Measurements from ENCODE around the gene DEFB129.
"Not testable (repeated sequence)": the region's sequence is repeated elsewhere in the genome, so short reads cannot be mapped to it uniquely, and the experiment has no call there.

Gene DEFB129, protein sequence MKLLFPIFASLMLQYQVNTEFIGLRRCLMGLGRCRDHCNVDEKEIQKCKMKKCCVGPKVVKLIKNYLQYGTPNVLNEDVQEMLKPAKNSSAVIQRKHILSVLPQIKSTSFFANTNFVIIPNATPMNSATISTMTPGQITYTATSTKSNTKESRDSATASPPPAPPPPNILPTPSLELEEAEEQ

DNA sequence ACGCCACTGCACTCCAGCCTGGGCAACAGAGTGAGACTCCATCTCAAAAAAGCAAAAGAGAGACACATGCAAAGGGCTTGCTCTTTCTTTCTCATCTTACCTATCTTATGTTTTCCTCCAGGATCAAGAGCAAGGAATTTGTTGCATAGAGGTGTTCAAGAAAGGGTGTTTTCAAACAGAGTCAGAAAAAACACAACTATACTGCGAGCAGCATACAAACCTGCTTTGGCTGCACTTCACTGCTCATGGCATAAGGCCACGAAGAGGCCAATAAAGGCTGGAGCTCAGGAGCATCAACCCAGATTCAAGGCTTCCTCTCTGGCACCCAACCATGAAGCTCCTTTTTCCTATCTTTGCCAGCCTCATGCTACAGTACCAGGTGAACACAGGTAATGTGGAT, at the start of gene DEFB129:
TSS of gene DEFB129 (plus strand) at position 301 of the 400 bp plus-strand sequence. CDS start at position 332, 31 bp downstream.
- DNase-seq, result no peak

DNA sequence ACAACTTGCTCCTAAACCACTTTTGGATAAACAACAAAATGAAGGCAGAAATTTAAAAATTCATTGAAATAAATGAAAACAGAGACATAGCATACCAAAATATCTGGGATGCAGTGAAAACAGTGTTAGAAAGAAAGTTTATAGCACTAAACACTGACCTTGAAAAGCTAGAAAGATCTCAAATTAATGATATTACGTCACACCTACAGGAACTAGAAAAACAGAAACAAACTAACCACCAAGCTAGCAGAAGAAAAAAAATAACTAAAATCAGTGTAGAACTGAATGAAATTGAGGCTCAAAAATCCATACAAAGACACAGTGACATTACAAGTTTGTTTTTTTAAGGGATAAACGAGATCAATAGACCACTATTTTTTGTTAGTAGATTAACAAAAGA, 42.8 kb upstream of the DEFB129 start:
- no peak for DNase-seq

DNA sequence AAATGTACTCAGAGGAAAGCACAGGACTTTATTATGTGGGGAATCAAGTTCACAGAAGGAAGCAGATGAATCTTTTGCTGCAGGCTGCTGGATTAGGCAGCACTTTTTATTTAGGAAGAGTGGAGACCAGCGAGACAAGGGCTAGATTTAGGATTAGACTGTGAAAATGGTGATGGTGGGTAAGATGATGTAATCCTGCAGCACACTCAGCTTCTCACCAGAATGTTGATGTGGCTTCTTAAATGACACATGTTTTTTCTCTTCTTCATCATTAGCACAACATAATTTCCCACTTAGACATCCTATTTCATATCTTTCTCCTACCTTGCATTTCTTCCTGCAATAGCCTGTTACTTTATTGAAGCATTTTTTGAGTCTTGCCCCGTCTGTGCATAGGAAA, 39.3 kb upstream of the DEFB129 start:
- DNase-seq, result no peak

DNA sequence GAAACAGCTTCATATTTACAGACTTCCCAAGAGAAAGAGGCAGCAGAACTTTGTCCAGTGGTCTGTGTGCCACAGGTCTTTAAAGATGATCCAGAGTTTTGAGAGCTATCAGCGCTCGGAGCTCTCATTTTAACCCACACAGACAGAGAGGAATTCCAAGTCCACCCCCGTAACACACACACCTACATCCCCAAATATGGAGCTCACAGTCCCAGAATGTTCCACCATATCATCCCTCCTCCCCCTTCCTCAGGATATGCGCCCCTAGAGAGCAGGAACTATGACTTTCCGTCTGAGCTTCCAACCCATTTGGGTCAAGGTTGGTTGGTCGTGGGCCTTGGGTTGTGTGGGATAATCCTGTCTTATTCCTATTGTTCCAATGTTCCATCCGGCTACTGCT, 37.4 kb upstream of the DEFB129 start, which contains the start of gene DEFB128:
TSS of gene DEFB128 (minus strand) at position 101 of the 400 bp plus-strand sequence. CDS start at position 13, 88 bp downstream.
- DNase-seq, result no peak

DNA sequence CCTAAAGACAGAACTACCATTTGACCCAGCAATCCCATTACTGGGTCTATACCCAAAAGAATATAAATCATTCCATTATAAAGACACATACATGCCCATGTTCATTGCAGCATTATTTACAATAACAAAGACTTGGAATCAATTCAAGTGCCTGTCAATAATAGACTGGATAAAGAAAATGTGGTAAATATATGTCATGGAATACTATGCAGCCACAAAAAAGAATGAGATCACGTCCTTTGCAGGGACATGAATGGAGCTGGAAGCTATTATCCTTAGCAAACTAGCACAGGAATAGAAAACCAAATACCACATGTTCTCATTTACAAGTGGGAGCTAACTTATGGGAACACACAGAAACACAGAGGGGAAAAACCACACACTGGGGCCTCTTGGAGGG, 28.8 kb upstream of the DEFB129 start:
- DNase-seq, result no peak

DNA sequence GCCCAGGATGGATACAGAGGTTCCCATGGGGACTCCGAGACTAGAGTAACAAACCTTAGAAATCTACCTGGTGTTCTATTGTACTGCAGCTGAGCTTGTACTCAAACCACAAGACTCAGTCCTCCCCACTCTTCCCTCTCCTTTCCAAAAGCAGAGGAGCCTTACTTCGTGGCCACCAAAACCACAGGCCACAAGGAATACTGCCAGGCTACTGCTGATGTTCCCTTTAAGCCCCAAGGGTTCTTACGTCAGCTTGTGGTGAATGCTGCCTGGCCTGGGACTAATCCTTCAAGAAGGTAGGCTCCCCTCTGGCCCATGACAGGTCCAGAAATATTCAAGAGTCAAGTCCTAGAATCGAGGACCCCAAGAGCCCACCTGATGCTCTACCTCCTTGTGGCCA, 27.1 kb upstream of the DEFB129 start:
- DNase-seq, result no peak

DNA sequence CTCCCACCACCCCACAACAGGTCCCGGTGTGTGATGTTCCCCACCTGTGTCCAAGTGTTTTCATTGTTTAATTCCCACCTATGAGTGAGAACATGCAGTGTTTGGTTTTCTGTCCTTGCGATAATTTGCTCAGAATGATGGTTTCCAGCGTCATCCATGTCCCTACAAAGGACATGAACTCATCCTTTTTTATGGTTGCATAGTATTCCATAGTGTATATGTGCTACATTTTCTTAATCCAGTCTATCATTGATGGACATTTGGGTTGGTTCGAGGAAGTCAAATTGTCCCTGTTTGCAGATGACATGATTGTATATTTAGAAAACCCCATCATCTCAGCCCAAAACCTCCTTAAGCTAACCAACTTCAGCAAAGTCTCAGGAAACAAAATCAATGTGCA, 23.4 kb upstream of the DEFB129 start:
- DNase-seq, result not testable (repeated sequence)

DNA sequence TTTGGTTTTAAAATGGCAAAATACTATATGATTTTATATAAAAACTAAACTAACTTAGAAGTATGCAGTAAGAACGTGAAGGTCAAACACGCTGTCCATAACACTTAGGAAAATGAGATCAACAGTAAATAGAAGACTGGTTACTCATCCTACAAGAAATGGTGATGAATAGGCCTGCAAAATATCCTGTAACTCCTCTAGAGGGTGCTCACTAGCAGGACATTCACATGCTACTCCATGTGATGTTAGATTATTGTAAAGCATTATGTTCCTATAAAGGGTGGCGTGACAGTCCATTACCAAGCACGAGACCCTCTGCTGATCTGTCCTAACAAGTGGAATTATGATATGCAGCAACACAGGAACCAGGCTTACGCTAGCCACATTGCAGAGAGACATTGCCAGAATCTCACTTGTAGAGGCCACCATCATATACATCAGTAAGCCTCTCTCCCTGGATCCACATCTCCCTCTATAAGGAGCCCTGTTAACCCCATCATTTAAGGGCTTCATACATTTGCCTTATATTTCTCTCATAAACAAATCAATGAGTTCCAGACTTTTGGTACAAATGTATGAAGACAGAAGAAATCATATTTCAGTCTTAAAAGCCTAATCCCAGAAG, 18.0 kb upstream of the DEFB129 start:
- peak; percentile 7 for DNase-seq

DNA sequence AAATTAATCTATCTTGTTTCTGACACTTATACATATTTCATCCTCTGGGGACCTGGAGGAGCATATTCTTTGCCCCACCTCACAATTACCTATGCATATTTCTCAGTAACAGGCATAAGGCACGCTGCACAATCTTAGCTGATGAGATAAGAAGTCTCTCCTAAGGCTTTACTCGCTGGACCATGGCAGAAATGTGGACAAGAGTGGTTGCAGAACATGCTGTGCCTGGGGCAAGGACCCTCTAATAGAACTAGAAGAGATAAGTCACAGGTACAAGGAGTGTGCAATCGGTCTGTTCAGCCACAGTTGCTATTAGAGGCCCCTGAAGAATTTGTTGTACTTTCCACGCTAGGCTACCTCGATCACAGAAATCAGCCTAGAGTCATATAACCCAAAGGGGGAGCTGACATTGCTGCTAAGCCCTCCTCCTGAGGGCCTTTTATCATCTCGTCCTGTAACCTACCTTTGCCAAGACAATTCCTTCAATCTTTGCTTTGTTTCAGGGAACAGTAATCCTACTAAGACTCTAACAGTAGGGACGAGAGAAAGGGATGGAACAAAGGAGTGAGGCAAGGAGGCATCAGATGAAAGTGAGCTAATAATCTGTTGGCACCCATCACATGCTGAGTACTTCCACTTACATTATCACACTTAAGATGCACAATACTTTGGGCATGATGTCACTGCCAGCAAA, 16.1 kb upstream of the DEFB129 start:
- DNase-seq, result no peak

DNA sequence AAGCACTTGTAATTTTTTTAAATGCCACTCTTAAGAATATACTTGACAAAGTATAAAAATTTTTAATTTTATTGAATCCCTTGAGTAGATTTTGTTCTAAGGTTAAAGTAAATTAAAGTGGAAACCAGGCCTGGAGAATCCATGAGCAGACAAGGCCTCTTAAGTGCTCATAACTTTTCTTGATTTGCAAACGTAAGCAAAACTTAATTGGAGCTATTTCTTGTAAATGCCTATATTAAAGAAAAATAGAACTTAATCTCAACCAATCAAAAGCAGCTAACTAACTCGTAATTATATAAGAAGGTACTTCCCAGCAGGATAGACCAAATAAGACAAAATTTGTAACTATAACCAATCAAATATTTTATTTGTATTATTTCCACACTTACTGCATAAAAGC, 12.7 kb upstream of the DEFB129 start:
- DNase-seq, result no peak

DNA sequence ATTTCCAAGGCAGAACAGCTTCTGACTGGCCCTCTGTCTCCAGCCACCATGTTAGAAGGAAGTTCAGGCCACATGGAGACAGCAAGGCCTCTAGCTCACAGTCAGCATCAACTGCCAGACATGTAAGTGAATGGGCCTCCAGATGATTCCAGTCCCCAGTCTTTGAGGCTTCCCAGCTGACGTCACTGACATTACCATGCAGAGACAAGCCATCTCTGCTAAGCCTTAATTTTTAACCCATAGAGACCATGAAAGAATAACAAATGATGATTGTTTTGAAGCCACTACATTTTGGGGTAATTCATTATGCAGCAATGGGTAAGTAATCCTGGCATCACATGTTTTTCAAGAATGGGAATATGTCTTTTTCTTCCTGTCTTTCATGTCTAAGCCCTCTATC, 11.3 kb upstream of the DEFB129 start:
- no peak for DNase-seq

DNA sequence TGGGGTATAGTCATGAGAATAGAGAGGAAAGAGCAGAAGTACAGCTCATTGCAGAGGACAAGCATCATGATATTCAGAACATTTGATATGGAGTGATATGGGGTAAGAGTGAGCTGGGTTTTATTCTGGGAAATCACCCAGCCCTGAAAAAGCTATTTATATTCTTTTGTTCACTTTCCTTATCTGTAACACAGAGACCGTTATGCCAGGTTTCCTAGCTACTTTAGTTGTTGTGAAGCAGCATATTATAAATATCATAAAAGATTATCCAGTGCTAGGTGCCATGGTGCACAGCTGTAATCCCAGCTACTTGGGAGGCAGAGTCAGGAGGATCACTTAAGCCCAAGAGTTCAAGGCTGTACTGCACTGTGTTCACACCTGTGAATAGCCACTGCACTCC, 9.8 kb upstream of the DEFB129 start:
- DNase-seq, result no peak

DNA sequence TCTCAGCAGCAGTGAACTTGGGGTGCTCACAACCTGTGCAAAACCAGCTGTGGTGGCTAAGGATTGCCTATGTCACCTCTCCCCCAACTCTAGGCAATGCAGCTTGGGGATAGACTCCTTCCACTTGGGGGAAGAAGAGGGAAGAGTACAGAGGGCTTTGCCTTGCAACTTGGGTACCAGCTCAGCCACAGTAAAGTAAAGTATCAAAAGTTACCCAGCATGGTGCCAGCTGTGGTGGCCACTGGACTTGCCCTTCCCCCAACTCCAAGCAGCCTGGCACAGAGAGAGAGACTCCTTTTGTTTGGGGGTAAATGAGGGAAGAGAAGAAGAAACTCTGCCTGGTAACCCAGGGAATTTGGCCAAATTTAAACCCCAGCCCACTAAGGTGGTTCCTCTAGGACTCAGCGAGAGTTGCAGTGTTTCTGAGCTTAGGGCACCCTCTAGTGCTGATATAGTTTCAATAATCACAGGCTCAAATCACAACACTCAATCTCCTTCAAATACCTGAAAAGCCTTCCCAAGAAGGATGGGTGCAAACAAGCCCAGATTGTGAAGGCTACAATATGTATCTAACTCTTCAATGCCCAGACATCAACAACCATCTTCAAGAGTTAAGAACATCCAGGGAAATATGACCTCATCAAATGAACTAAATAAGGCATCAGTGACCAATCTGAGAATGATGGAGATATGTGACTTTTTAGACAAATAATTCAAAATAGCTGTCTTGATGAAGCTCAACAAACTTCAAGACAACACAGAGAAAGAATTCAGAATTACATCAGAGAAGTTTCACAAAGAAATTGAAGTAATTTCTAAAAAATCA, 7.6 kb upstream of the DEFB129 start:
- no peak for DNase-seq

DNA sequence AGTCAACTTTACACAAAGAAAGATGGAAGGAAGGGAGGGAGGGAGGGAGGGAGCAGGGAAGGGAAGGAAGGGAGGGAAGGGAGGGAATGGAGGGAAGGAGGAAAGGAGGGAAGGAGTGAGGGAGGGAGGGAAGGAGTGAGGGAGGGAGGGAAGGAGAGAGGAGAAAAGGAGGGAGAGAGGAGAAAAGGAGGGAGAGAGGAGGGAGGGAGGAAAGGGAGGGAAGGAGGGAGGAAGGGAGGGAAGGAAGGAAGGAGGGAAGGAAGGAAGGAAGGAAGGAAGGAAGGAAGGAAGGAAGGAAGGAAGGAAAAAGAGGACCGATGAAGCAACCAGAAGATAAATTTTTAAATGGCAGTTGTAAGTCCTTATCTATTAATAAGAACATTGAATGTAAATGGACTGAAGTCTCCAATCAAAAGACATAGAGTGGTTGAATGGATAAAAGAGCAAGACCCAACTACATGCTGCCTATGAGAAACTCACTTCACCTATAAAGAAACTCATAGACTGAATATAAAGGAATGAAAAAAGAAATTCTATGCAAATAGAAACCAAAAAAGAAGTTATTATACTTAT, 5.7 kb upstream of the DEFB129 start:
- DNase-seq, result no peak

DNA sequence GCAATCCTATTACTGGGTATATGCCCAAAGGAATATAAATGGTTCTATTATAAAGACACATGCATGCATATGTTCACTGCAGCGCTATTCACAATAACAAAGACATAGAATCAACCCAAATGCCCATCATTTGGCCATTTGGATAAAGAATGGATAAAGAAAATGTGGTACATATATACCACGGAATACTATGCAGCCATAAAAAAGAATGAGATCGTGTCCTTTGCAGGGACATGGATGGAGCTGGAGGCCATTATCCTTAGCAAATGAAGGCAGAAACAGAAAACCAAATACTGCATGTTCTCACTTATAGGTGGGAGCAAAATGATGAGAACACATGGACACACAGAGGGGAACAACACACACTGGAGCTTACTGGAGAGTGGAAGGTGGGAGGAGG, 1.2 kb upstream of the DEFB129 start:
- DNase-seq, result not testable (repeated sequence)

DNA sequence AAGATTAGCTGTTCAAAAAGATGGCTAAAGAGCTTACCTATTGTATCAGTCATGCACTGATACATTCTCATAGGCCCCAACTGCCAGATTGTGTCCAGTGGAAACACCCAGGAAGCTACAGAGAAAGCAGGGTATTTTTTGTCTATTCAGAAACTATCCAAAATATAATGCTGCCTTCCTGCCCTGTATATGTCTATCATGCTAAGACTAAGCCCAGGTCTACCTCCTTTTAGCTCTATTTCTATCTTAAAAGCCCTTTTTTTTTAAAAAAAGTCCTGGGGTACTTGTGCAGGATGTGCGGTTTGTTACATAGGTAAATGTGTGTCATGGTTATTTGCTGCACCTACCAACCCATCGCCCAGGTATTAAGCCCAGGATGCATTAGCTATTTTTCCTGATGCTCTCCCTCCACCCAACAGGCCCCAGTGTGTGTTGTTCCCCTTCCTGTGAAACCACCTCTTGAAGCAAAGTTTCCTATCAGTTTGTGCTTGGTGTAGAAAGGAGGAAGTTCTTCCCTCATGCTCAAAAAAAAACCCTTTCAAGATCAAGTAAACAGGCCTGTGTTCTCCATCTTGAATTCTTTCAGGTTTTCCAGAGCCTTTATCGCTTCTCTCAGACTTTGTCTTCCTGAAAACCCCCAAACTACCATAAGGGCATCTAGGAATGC, 514 bp downstream of the DEFB129 start:
- DNase-seq, result no peak

DNA sequence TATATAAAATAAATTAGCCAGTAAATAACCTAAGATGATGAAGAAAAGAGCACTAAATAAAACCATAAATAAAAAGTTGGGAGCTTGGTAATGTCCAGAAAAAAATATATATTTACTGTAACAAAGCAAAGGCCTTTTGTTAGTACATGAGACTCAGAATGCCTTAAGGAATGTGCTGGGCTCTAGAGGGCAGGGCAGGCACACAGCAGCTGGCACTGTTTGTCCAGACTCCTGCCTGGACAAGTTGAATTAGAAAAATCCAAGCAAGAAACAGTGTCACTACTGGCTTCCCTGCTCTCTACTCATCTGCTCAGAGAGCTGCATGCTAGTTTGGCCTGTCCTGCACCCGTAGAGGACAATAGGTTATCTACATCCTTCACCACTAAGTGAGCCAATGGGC, 8.8 kb downstream of the DEFB129 start:
- no peak for DNase-seq

DNA sequence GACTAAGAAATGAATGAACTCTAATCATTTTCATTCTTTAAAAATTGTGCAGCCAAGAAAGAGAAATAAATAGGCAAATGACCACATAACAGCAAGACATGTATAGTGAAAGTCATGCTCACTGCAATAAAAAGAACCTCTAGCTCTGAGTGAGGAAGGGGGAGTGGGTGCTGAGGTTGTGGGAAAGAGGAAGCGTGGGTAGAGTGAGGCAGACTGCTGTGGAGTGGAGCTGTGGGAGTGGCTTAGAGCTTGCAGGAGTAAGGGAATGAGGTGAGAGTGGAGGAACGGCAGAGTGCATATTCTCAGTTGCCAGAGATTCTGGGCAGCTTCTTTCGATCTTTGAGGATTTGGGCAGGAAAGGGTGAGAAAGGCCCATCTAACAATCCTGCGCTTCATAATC, 10.4 kb downstream of the DEFB129 start:
- DNase-seq, result peak; percentile 55

DNA sequence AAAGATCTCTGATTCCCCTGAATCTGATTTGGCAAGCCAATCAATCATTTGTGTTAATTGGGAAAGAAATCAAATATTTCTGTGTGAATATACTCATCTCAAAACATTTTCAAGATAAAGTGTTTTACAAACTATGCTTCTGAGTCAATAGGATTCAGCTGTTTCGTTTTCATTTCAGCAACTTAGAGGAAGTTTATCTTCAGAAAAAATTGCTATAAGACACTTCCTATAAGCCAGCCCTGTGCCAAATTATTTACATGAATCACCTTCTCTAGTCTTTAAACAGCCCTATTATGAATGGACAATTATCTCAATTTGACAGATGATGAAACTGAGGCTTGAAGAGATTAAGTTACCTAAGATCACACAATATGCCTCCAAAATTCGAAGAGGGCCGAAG, 10.9 kb downstream of the DEFB129 start:
- DNase-seq, result no peak

DNA sequence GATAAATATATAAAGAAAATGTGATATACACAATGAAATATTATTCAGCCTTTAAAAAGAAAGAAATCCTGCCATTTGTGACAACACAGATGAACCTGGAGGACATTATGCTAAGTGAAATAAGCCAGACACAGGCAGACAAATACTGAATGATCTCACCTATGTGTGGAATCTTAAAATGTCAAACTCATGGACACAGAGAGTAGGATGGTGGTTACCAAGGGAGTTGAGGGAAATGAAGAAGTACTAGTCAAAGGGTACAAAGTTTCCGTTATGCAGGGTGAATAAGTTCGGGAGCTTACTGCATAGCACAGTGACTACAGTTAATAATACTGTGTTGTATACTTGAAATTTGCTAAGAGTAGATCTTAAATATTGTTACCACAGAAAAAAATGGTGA, 15.8 kb downstream of the DEFB129 start:
- no peak for DNase-seq

DNA sequence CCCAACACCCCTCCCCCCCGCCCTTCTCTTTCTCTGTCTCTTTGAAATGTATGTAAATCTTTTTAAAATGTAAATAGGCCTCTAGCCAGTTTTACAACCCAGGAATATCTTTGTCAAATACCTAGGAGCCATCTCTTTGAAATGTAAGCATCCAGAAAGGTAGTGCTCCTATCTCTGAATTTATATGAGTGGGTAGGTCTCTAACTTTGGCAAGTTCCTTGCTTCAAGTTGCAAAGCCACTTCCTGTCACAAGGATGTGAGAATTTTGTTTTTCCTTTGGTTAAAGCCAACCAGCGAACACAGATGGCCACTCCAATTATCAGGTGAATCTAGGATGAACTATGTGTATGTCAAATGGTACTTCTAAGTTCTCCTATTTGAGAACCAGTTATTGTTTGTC, 24.3 kb downstream of the DEFB129 start:
- no peak for DNase-seq

DNA sequence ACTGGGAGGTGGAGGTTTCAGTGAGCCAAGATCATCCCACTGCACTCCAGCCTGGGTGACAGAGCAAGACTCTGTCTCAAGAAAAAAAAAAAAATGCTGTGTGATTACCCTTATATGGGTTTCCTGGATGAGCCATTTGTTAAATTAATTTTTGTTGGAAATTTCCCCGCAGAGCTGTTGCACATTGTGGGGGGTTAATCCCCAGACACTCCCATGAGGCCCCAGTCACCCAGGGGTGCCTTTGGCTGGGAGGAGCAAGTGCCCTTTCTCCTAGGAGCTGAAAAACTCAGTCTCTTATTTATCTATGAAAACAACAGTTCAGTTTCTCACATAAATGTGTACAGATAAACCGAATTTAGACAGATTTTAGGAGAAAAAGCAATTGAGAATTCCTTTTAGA, 25.7 kb downstream of the DEFB129 start:
- DNase-seq, result no peak

DNA sequence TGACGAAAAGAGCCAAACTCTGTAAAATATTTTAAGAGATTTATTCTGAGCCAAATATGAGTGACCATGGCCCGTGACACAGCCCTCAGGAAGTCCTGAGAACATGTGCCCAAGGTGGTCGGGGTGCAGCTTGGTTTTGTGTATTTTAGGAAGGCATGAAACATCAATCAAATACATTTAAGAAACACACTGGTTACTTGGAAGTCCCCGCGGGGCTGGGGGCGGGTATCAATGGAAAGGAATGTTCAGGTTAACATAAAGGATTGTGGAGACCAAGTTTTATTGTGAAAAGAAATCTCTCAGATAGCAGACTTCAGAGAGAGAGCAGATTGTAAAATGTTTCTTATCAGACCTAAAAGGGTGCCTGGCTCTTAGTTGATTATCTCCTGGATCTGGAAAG, 26.4 kb downstream of the DEFB129 start:
- DNase-seq, result not testable (repeated sequence)
